Testis (tissue), 2 donors: ENCODE data around the gene TBX18.

Source experiments
- CTCF ChIP-seq, 3 experiments: fragments of 450-650 bp in 2 of 3; fragments of 200-600 bp in 1 of 3; sonication (generic) in 1 of 3; IDR thresholded peaks; one replicate each; pipeline ENCODE4 v1.5.1; 2016 to 2019; ENCODE audit warnings: antibody characterized with exemption in 3 of 3, mild to moderate bottlenecking in 2 of 3, moderate library complexity in 1 of 3
- POLR2A ChIP-seq: fragments of 450-650 bp; IDR thresholded peaks from one replicate; pipeline ENCODE4 v1.6.1; 2017; ENCODE audit warnings: antibody characterized with exemption, mild to moderate bottlenecking, moderate library complexity

GRCh38 chr6:84645563-84646266, 118.7 kb downstream of the TBX18 start:
- TF ChIP-seq CTCF (IDR thresholded peaks at IDR 0.05) (no peak), POLR2A (no peak)
